Omental fat pad (tissue), 4 donors: ENCODE results near the gene TEX30. TPM values are rescaled to one million over a fixed set of nuclear protein-coding genes. Genes with fewer than 3 reads are reported as not detected.

Experiments used
- ATAC-seq: fragments of 150-250 bp; one replicate; pipeline ENCODE4 v1.9.1; 2016; ENCODE audit warnings: mild to moderate bottlenecking, moderate library complexity; ENCODE audit not compliant: low FRiP score
- DNase-seq: peaks from one replicate; pipeline ENCODE4 v3.0.0-alpha.2; 2019; ENCODE audit warnings: low spot score
- total RNA-seq, 4 donors: library from RNA; depleted of rRNA; stranded (reverse); fragments of >200 nt; gene quantifications; one replicate each; pipeline ENCODE4 v1.1.0, GENCODE V29; 2016
- TF ChIP-seq, protein P1 (sequence below), 3 donors: fragments of 450-650 bp; IDR thresholded peaks; one replicate each; pipeline ENCODE4 v1.5.1; 2016 to 2017; ENCODE audit warnings: antibody characterized with exemption in 3 of 3, mild to moderate bottlenecking in 3 of 3, moderate library complexity in 2 of 3

The TEX30 gene
- total RNA-seq, 4 donors from 2014 or later, result 9.5 to 11.4 (median 10.5) TPM

DNA sequence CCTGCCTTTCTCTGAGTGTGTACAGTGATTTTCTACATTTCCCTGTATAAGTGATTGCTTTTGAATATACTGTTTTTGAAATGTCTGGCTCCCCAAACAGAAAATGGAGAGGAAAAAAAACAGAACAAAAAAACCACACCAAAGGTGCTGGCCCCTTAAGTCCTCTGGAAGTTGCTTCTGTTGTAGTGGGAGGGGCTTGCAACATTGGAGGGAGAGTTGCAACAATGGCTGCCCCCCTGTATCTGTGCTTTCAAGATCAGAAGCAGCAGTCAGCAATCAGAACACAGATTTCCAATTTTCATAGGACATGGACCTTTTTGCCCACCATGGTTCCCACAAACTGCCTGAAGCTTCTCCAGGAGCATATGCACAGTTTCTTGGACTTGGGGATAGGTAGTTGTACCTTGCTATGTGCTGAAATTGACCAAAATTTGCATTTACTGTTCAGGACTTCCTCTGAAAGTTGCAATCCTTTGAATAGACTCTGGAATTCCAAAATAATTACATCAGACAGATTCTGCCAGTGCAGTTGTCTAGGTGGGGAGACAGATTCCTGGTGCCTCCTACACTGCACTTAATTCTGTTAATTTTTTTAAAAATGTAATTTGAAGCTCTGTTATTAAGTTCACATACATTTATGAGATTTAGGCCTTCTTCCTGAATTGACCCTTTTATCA is 39.2 kb upstream of the TEX30 start:
- ATAC-seq, result peak; percentile 60
- DNase-seq, result no peak
- TF ChIP-seq, protein P1, sequence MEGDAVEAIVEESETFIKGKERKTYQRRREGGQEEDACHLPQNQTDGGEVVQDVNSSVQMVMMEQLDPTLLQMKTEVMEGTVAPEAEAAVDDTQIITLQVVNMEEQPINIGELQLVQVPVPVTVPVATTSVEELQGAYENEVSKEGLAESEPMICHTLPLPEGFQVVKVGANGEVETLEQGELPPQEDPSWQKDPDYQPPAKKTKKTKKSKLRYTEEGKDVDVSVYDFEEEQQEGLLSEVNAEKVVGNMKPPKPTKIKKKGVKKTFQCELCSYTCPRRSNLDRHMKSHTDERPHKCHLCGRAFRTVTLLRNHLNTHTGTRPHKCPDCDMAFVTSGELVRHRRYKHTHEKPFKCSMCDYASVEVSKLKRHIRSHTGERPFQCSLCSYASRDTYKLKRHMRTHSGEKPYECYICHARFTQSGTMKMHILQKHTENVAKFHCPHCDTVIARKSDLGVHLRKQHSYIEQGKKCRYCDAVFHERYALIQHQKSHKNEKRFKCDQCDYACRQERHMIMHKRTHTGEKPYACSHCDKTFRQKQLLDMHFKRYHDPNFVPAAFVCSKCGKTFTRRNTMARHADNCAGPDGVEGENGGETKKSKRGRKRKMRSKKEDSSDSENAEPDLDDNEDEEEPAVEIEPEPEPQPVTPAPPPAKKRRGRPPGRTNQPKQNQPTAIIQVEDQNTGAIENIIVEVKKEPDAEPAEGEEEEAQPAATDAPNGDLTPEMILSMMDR (IDR thresholded peaks at IDR 0.05), result no peak

- DNase-seq (no peak), ATAC-seq (no peak)
- TF ChIP-seq, protein P1 (IDR thresholded peaks at IDR 0.05), result no peak
Observed at GRCh38 chr13:102807699-102808098, 34.1 kb upstream of the TEX30 start.

DNA sequence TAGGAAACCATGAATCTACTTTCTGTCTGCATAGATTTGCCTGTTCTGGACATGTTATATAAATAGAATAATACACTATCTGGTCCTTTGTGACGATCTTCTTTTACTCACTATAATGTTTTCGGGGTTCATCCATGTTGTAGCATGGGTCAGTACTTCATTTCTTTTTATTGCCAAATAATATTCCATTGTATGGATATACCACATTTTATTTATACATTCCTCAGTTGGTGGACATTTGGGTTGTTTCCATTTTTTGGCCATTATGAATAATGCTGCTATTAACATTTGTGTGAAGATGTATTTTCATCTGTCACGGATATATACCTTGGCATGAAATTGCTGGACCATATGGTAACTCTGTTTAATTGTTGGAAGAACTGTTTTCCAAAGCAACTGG is 32.1 kb upstream of the TEX30 start:
- DNase-seq (no peak), ATAC-seq (no peak)
- TF ChIP-seq, protein P1 (IDR thresholded peaks at IDR 0.05), result no peak

- ATAC-seq (peak; percentile 86), DNase-seq (peak; percentile 54)
- TF ChIP-seq, protein P1 (IDR thresholded peaks at IDR 0.05), result peak in 1 of 3 donors; percentile 37
Observed at GRCh38 chr13:102800145-102801041, 26.8 kb upstream of the TEX30 start.

DNA sequence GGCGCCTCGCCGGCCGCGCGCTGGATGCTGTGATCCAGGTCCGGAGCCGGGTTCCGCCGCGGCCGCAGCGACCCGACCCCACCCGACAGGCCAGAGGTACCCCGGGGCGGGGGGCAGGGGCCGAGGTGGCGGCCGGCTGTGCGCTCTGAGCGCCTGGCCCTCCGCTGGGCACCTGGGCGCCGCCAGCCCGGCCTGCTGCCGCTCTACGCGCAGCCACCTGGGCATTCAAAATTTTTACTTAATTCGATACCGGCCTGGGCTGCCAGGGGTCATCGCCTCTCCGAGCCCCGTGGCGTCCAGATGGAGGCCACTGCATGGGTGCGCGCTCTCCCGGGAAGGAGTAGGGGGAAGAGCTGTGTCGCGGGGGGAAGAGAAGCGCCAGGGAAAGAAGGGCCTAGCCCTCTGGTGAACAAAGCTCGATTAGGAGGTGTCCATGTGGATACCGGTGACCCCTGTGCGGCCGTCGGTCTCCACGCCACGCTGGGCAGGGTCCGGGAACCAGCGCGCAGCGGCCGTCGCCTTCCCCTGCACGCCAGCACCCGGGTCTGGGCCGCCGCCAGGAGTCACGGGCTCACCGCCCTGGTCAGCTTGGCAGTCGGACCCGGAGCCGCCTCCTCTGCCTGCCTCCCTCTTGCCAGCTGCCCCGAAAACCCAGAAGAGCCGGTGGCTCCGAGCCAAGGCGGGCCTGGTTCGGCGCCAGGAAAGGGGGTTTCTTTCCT is 26.0 kb upstream of the TEX30 start:
- peak; percentile 36 for ATAC-seq
- no peak for DNase-seq
- TF ChIP-seq, protein P1 (IDR thresholded peaks at IDR 0.05), result no peak

GRCh38 chr13:102798581-102799425 is 25.2 kb upstream of the TEX30 start, which contains the start of the genes BIVM and POGLUT2:
TSS of gene BIVM (plus strand) at chr13:102799119. CDS start at chr13:102807268, 8,149 bp downstream.
TSS of gene POGLUT2 (minus strand) at chr13:102798976. CDS start at chr13:102798670, 306 bp downstream.
- TF ChIP-seq, protein P1 (IDR thresholded peaks at IDR 0.05), result no peak
- peak; percentile 78 for DNase-seq
- peak; percentile 94 for ATAC-seq
